Endothelial cell of umbilical vein (primary cell): ENCODE data around the gene CCDC167. TPM values are rescaled to one million over a fixed set of nuclear protein-coding genes. Genes with fewer than 3 reads are reported as not detected.
"Not testable (repeated sequence)": the region's sequence is repeated elsewhere in the genome, so short reads cannot be mapped to it uniquely, and the experiment has no call there.

Source experiments
- BruUV-seq: library from RNA; stranded (reverse); fragments of 400-500 nt; replicated peaks from 2 replicates; lab custom pipeline; 2021; lab: Mats Ljungman, UMichigan
- CTCF ChIA-PET: fragments of 300-600, 350-600 bp; sonication (Branson Sonifier 250); formaldehyde crosslinking; loops from one replicate; lab custom pipeline; 2021; ENCODE audit warnings: antibody characterized with exemption, inconsistent platforms; lab: Charles Lee
- POLR2A ChIA-PET: fragments of 300-600, 350-600 bp; sonication (Branson Sonifier 250); formaldehyde crosslinking; loops from one replicate; lab custom pipeline; 2021; ENCODE audit warnings: antibody characterized with exemption, inconsistent platforms; lab: Charles Lee
- DNase-seq: peaks from one replicate; pipeline ENCODE4 v3.0.0-alpha.2; 2011; ENCODE audit warnings: low read depth, low spot score
- FAIRE-seq: peaks from 2 replicates; lab custom pipeline; 2011; peaks lifted over from hg19 to GRCh38; lab: Jason Lieb, UNC
- H2AFZ ChIP-seq: 2 replicates; pipeline ENCODE4 v1.6.0; 2012; ENCODE audit warnings: low read depth, low read length, control low read depth, inconsistent platforms
- H3K27ac ChIP-seq: 2 replicates; pipeline ENCODE4 v1.5.1; 2011; ENCODE audit warnings: low read depth, mild to moderate bottlenecking, control low read depth, low read length, moderate library complexity; ENCODE audit not compliant: insufficient read depth
- H3K27me3 ChIP-seq, 2 experiments: 2 replicates each; pipeline versions ENCODE4 v1.6.0 to v1.6.1; 2011; ENCODE audit warnings: low read length in 2 of 2, mixed read lengths in 1 of 2; ENCODE audit not compliant: control insufficient read depth in 2 of 2, insufficient read depth in 2 of 2
- H3K36me3 ChIP-seq, 2 experiments: 2 replicates in 1 of 2; 3 replicates in 1 of 2; pipeline ENCODE4 v1.5.1; 2011; ENCODE audit warnings: low read length in 2 of 2, mild to moderate bottlenecking in 1 of 2, moderate library complexity in 1 of 2; ENCODE audit not compliant: control insufficient read depth in 2 of 2, insufficient read depth in 2 of 2; ENCODE audit errors: extremely low read depth in 1 of 2
- H3K4me1 ChIP-seq: 3 replicates; pipeline ENCODE4 v1.5.1; 2011; ENCODE audit warnings: mild to moderate bottlenecking, low read length; ENCODE audit not compliant: control insufficient read depth, insufficient read depth; ENCODE audit errors: extremely low read depth
- H3K4me2 ChIP-seq: 2 replicates; pipeline ENCODE4 v1.6.1; 2011; ENCODE audit warnings: low read length, control low read depth, mixed read lengths; ENCODE audit not compliant: insufficient read depth
- H3K4me3 ChIP-seq, 3 experiments: fragments of 200-600 bp in 1 of 3; sonication (generic), shearing (Covaris generic) in 1 of 3; replicated peaks in 1 of 3; 2 replicates each; pipeline ENCODE4 v1.5.1; 2011 to 2016; ENCODE audit warnings: control low read depth in 3 of 3, low read length in 3 of 3, mild to moderate bottlenecking in 2 of 3, inconsistent platforms in 1 of 3, low read depth in 1 of 3, moderate library complexity in 1 of 3; ENCODE audit not compliant: insufficient read depth in 1 of 3
- H3K79me2 ChIP-seq: 2 replicates; pipeline ENCODE4 v1.6.0; 2012; ENCODE audit warnings: low read length, inconsistent platforms; ENCODE audit not compliant: control insufficient read depth, insufficient read depth
- H3K9ac ChIP-seq: replicated peaks from 2 replicates; pipeline ENCODE3; 2011; ENCODE audit warnings: low read length, control low read depth; ENCODE audit not compliant: insufficient read depth; ENCODE audit errors: extremely low read depth
- H3K9me1 ChIP-seq: replicated peaks from 3 replicates; pipeline ENCODE4 v1.6.0; 2011; ENCODE audit warnings: mild to moderate bottlenecking, low read length; ENCODE audit not compliant: control insufficient read depth, insufficient read depth; ENCODE audit errors: extremely low read depth
- H3K9me3 ChIP-seq: replicated peaks from 2 replicates; pipeline ENCODE4 v1.5.1; 2012; ENCODE audit warnings: low read length, inconsistent platforms; ENCODE audit not compliant: control insufficient read depth, insufficient read depth
- H4K20me1 ChIP-seq: replicated peaks from 2 replicates; pipeline ENCODE3; 2011; ENCODE audit warnings: mild to moderate bottlenecking, low read length; ENCODE audit not compliant: control insufficient read depth, insufficient read depth; ENCODE audit errors: extremely low read depth
- EZH2 ChIP-seq: IDR thresholded peaks from 2 replicates; pipeline ENCODE4 v1.6.1; 2012; ENCODE audit warnings: borderline replicate concordance, low read depth, mild to moderate bottlenecking, moderate library complexity, low read length, inconsistent platforms; ENCODE audit not compliant: severe bottlenecking
- GATA2 ChIP-seq: IDR thresholded peaks from 2 replicates; pipeline ENCODE4 v1.7.0; 2011; ENCODE audit warnings: low read depth, mild to moderate bottlenecking, moderate library complexity, mixed read lengths, low read length; ENCODE audit not compliant: insufficient read length, insufficient read depth
- JUN ChIP-seq: IDR thresholded peaks from 2 replicates; pipeline ENCODE4 v1.6.1; 2011; ENCODE audit warnings: borderline replicate concordance, low read depth; ENCODE audit not compliant: insufficient read length, insufficient read depth
- MYC ChIP-seq: IDR thresholded peaks from one replicate; pipeline ENCODE4 v1.6.1; 2011; ENCODE audit warnings: mild to moderate bottlenecking, low read depth, low read length
- POLR2AphosphoS5 ChIP-seq: IDR thresholded peaks from 2 replicates; pipeline ENCODE4 v1.6.1; 2012; ENCODE audit warnings: low read depth, mild to moderate bottlenecking, control low read depth, low read length, moderate library complexity; ENCODE audit not compliant: insufficient read depth
- dilution Hi-C: fragments of 300-500 bp; cut with MboI; formaldehyde crosslinking; loops from one replicate; pipeline ENCODE4 v1.15.0; 2019; ENCODE audit warnings: low sequenced_read_pairs; ENCODE audit not compliant: extremely low pct_ligation_motif_present
- intact Hi-C: fragments of 100-400 bp; cut with micrococcal nuclease; formaldehyde crosslinking; loops from one replicate; pipeline ENCODE4 v1.10.0; 2022
- polyA plus RNA-seq, 4 experiments: library from polyadenylated mRNA; depleted of rRNA in 3 of 4; stranded (reverse) in 3 of 4; unstranded in 1 of 4; fragments of >200 nt; gene quantifications; 2 replicates each; pipeline versions ENCODE4 v1.2.1 to v1.2.3, GENCODE V29; 2011 to 2012; ENCODE audit warnings: missing spikeins in 1 of 4
- total RNA-seq: library from RNA; stranded (reverse); gene quantifications from 2 replicates; pipeline ENCODE4 v1.2.3, GENCODE V29; 2021

CCDC167 gene
- total and polyA plus RNA-seq, 2 donors (not counting 3 experiments of a cell fraction or from before 2014, with no cell fraction given): 46.6 to 105 TPM

DNA sequence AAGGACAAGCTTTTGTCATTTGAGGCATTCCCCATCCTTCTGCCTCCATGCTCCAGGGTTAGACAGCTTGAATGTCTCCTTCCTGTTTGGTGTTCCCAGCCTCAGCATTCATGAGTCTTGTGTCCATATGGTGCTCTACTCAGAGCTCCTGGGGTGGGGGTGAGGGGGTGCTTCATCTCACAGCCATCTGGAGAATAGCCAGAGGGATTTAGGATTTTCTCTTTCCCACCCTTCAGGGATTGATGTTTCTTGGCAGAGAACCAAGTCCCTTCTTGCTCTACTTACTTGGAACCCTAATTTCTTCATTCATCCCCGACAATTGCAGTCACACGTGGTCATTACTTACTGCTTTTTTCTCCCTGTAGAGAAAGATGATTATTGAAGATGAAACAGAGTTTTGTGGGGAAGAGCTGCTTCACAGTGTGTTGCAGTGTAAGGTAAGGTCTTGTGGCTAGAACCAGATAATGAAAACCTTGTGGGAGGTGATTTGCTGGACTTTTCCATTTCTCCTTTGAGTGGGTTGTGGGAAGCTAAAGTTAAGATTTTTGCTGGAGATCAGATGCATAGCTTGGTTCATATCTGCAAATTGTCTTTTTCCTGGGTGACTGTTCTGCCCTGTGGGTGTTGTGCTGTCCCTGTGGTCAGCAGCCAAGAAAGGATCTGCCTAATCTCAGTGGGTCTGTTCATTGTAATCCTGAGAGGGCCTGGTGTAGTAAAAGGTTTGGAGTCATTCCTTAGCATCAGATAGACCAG is 48.1 kb downstream of the CCDC167 start:
- ChIA-PET CTCF (no interaction called here), POLR2A (no interaction called here)

DNA sequence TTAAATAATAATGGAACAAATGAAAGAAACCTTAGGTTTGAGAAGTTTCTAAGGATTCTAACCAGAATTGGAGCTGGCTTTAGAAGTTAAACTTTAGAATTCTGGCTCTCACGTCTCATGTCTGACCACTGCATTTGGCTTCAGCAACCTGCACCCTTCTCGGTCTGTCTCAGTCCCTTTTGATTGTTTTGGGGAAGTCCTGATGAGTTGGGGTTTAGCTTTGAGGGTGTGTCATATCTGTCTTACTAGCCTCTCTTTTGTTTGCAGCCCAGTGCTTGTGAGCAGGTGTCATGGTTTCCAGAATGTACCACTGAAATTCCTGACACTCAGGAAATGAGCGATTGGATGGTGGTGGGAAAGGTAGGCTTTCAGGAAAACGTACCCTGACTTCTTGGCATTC is 49.7 kb downstream of the CCDC167 start:
- no peak overlapping the region for H3K4me3 ChIP-seq
- intact Hi-C loops: no loop called here
- no peak for FAIRE-seq
- H3K9me1 ChIP-seq: no peaks in the 10 kb centered on the region
- H2AFZ ChIP-seq: no peak overlapping the region
- H3K4me1 ChIP-seq: no peaks in the 10 kb centered on the region
- no peak overlapping the region for H3K4me2 ChIP-seq
- no peak for DNase-seq
- H3K27ac ChIP-seq: no peak overlapping the region
- ChIA-PET POLR2A (no interaction called here), CTCF (no interaction called here)
- TF ChIP-seq GATA2: no peak
- TF ChIP-seq JUN: no peak
- no peak for TF ChIP-seq POLR2AphosphoS5
- TF ChIP-seq MYC: no peak
- H3K9me3 ChIP-seq: no peaks in the 10 kb centered on the region
- H3K36me3 ChIP-seq: peaks cover 13 to 17% of the 10 kb centered on the region in 2 experiments
- no peak overlapping the region for H3K9ac ChIP-seq
- dilution Hi-C loops: no loop called here
- no peaks in the 10 kb centered on the region for H3K79me2 ChIP-seq
- BruUV-seq: no TSS peak
- H3K27me3 ChIP-seq: no peaks in the 10 kb centered on the region
- H4K20me1 ChIP-seq: no peaks in the 10 kb centered on the region

More for the DNA sequence above, 48.1 kb downstream of the CCDC167 start:
- Histone ChIP-seq H3K9ac (no peak overlapping the region), H3K4me3 (no peak overlapping the region), H2AFZ (no peak overlapping the region), H3K4me1 (peaks cover 4% of the 10 kb centered on the region), H3K27me3 (no peaks in the 10 kb centered on the region), H4K20me1 (no peaks in the 10 kb centered on the region), H3K79me2 (no peaks in the 10 kb centered on the region), H3K9me1 (no peaks in the 10 kb centered on the region), H3K36me3 (peaks cover 10 to 11% of the 10 kb centered on the region in 2 experiments), H3K9me3 (no peaks in the 10 kb centered on the region), H3K27ac (no peak overlapping the region), H3K4me2 (no peak overlapping the region)
- no peak for TF ChIP-seq EZH2
- DNase-seq (no peak), FAIRE-seq (no peak)
- intact Hi-C loops: no loop called here
- dilution Hi-C loops: no loop called here
- BruUV-seq: no TSS peak

DNA sequence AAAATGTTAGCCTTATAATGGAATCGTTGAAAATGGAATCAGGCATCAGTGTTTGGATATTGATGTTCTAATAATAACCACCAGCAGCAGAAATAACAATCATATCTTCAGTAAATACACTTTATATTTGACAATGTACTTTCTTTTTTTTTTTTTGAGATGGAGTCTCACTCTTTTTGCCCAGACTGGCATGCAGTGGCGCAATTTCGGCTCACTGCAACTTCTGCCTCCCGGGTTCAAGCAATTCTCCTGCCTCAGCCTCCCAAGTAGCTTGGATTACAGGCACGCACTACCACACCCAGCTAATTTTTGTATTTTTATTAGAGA is 56.5 kb downstream of the CCDC167 start:
- intact Hi-C loops, H3K4me3 ChIP-seq, H3K9ac ChIP-seq, H2AFZ ChIP-seq, H3K9me1 ChIP-seq, H3K4me1 ChIP-seq, BruUV-seq, H3K79me2 ChIP-seq, dilution Hi-C loops, H3K9me3 ChIP-seq, H4K20me1 ChIP-seq, POLR2A ChIA-PET, H3K27me3 ChIP-seq, FAIRE-seq, CTCF ChIA-PET, H3K27ac ChIP-seq, DNase-seq: not testable (repeated sequence)
- H3K4me2 ChIP-seq: peak overlapping the region; percentile 40
- H3K36me3 ChIP-seq: peaks cover 9 to 12% of the 10 kb centered on the region in 2 experiments
